ENCODE measurements around the gene SP6. TPM values are rescaled to one million over a fixed set of nuclear protein-coding genes. Genes with fewer than 3 reads are reported as not detected.

Gene SP6
- total RNA-seq, 2 experiments from 2014 or later, result 0.10 to 0.12 TPM

DNA sequence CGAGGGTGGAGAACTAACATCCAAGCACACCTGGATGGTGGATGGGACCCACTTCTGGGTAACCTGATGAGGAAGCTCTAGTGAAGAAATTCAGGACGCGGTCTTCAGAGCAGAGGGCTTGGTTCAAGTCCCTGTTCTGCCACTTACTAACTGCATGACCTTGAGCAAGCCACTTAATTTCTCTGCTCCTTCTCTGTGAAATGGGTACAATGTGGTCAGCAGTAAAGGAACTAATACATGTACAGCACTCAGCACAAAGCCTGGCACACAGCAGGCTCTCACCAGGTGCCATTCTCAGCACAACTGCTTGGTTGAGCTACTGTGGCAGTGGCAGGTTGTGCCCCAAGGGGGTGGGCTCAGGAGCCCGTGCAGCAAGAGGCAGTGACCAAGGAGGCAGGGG is 27.4 kb downstream of the SP6 start:
- Mint-ChIP-seq H3K36me3 (peaks cover 27% of the 10 kb centered on the region), H3K27ac (no peak overlapping the region), H3K4me3 (no peak overlapping the region), H3K4me1 (ENCODE audit: low read depth) (peaks cover 29% of the 10 kb centered on the region), H3K9me3 (no peaks in the 10 kb centered on the region), H3K27me3 (no peaks in the 10 kb centered on the region)
- DNase-seq, result no peak
- POLR2A ChIA-PET, result interaction anchor here (2.4 kb wide), 1 partner anchor 8 kb away, joined by 13 read pairs; the partner anchor contains the start of genes LRRC46 and MRPL10
- intact Hi-C loops (cut with micrococcal nuclease), result loop anchor here (10.0 kb wide), 1 partner anchor 109 kb away; no protein-coding TSS in a partner anchor
- CTCF ChIA-PET, result interaction anchor here (2.0 kb wide), 1 partner anchor 147 kb away, joined by 6 read pairs; the partner anchor contains the start of gene CDK5RAP3

DNA sequence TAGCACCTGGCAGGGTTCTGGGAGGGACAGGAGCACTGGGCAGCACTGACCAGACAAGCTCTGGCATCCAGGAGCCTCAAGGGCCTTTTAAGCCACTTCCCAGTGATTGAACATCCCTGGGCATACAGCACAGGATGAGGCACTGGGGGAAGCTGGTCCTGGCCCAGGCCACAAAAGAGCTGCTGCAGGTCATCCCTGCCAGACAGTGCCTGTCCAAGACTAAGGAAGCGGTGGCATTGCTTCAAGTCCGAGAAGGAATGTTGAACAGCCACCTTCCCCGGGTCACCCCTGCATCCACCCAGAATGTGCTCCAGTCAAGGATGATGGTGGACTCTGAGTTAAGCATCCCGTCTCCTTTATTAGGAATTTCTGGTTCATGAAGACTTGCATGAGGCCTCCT is 28.2 kb downstream of the SP6 start:
- Mint-ChIP-seq H3K9me3 (no peaks in the 10 kb centered on the region), H3K36me3 (peaks cover 28% of the 10 kb centered on the region), H3K4me1 (ENCODE audit: low read depth) (peaks cover 26% of the 10 kb centered on the region), H3K4me3 (peak overlapping the region; percentile 38), H3K27ac (peak overlapping the region; percentile 43), H3K27me3 (no peaks in the 10 kb centered on the region)
- ChIA-PET CTCF (interaction anchor here (1.0 to 2.7 kb wide), 3 partner anchors 8 to 148 kb away, joined by 3 to 19 read pairs (median 6); partner anchors contain the start of genes CDK5RAP3, LRRC46, MRPL10 and SCRN2), POLR2A (interaction anchor here (2.0 to 2.4 kb wide), 2 partner anchors 9 to 73 kb away, joined by 7 to 13 read pairs; partner anchors contain the start of genes LRRC46 and MRPL10)
- intact Hi-C loops (cut with micrococcal nuclease), result loop anchor here (10.0 kb wide), 1 partner anchor 108 kb away; no protein-coding TSS in a partner anchor
- DNase-seq, result no peak

DNA sequence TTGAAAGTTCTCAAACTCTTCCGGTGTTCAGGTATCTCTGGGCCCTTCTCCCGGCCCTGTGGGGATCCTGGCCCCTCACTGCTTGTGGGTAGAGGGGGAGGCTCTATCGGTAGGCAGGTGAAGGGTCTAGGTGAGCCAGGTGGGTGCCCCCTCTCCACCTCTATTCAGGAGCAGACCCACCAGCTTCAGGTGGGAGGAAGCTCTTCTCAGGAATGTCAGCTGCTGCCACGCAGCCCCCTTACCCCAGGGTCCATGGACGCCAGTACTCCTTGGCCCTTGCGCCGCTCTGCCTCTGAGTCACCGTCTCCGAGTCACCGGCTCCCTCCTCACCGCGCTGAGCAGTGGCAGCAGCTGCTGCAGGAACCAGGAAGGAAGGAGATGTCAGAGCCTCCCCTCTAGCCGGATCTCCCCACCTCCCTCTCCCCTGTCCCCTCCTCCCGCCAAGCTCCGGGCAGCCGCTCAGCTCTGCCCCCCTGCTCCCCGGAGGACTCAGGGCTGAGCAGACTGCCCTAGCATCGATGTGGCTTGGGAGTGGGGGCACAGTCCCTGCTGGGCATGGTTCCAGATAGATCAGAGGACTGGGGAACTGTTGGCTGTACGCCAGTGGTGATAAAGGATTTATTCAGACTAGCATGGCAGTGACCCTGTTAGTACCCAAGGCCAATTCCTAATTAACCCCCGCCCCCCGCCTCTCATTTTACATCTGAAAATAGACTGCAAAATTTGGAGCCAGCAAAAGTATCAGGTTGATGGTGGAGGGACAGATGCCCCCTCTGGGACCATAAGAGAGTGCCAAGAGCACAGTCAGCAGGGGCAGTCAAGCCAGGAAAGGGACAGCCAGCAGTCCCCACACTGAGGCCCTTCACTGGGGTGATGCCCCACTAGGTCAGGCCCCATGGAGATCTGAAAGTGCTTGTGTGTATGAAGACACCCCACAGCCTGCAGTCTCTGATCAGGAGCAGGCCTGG is 29.3 kb downstream of the SP6 start, which contains the start of gene OSBPL7:
TSS of gene OSBPL7 (minus strand) at position 371 of the 968 bp plus-strand sequence. CDS start 1,516 bp downstream, outside the sequence.
- ChIA-PET POLR2A (interaction anchor here (1.1 to 2.4 kb wide), 3 partner anchors 10 to 74 kb away, joined by 4 to 13 read pairs (median 7); partner anchors contain the start of genes LRRC46 and MRPL10), CTCF (interaction anchor here (0.6 to 2.7 kb wide), 7 partner anchors 10 to 865 kb away, joined by 3 to 19 read pairs (median 3); partner anchors contain the start of genes CDK5RAP3, LRRC46 and MRPL10)
- intact Hi-C loops (cut with micrococcal nuclease), result loop anchor here (10.0 kb wide), 1 partner anchor 107 kb away; no protein-coding TSS in a partner anchor
- H3K9me3 Mint-ChIP-seq, result no peaks in the 10 kb centered on the region
- peak within 1 kb of the TSS; percentile 92 for H3K4me3 Mint-ChIP-seq
- no peaks in the 10 kb centered on the region for H3K27me3 Mint-ChIP-seq
- H3K4me1 Mint-ChIP-seq (ENCODE audit: low read depth), result peaks cover 26% of the 10 kb centered on the region
- DNase-seq, result peak; percentile 88
- peak within 1 kb of the TSS; percentile 72 for H3K27ac Mint-ChIP-seq
- peaks cover 26% of the 10 kb centered on the region for H3K36me3 Mint-ChIP-seq

DNA sequence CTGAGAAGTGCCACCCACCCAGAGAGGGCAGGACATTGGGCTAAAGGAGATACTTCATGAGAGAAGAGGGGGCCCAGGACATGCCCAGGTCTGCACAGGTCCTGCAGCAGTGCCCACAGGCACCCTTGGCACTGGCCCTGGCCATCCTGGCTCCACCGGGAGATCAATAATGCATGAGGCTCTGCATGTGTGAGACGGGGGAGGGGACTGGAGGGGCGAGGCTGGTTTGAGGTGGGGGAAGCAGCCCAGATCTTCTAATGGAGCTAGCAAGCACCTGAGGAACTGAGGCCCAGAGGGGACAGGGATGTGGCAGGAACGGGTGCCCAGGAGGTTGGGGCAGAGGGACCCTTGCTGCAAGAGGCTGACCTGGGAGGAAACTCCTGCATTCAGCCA is 29.9 kb downstream of the SP6 start:
- DNase-seq, result no peak
- Mint-ChIP-seq H3K4me3 (peak overlapping the region; percentile 92), H3K27ac (peak overlapping the region; percentile 72), H3K4me1 (ENCODE audit: low read depth) (peaks cover 26% of the 10 kb centered on the region), H3K36me3 (peaks cover 19% of the 10 kb centered on the region), H3K27me3 (no peaks in the 10 kb centered on the region), H3K9me3 (no peaks in the 10 kb centered on the region)
- ChIA-PET CTCF (interaction anchor here (0.6 to 2.7 kb wide), 6 partner anchors 10 to 864 kb away, joined by 3 to 19 read pairs (median 3); partner anchors contain the start of genes CDK5RAP3, LRRC46 and MRPL10), POLR2A (interaction anchor here (1.1 to 2.4 kb wide), 3 partner anchors 10 to 74 kb away, joined by 4 to 13 read pairs (median 7); partner anchors contain the start of genes LRRC46 and MRPL10)
- intact Hi-C loops (cut with micrococcal nuclease), result loop anchor here (10.0 kb wide), 1 partner anchor 106 kb away; no protein-coding TSS in a partner anchor

DNA sequence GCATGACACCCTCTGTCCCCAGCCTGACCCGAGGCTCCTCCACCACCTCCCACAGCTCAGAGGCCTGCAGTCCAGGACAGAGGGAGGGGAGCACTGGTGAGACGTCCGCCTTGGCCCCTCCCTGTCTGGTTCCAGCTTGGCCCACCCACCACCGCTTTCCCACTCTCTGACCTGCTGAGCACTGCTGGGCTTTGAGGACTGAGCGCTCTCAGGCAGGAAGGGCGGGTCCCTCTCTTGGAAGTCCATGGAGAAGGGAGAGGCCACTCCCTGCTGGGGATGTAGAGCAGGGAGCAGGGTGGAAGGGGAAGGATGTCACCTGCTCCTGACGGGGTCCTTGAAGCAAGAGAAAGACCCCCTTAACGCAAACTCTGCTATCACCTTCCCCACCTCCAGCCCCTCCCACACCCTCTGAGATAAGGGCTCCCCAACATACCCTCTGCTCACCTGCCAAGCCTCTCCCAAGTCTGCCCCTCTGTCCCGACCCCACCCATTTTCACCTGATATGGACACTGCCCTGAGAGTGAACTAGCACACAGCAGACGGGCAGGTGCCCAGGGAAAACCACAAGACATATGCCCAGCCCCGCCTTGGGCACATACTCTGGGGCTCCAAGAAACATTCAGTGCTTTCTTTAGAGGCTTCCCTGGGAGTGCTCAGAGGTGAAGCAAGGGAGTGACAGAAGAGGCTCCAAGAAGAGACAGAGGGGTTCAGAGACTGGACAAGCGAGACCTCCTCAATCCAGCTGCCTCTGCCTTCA is 30.8 kb downstream of the SP6 start:
- peak overlapping the region; percentile 92 for H3K4me3 Mint-ChIP-seq
- H3K27ac Mint-ChIP-seq, result no peak overlapping the region
- CTCF ChIA-PET, result interaction anchor here (2.7 kb wide), 1 partner anchor 11 kb away, joined by 19 read pairs; the partner anchor contains the start of genes LRRC46 and MRPL10

DNA sequence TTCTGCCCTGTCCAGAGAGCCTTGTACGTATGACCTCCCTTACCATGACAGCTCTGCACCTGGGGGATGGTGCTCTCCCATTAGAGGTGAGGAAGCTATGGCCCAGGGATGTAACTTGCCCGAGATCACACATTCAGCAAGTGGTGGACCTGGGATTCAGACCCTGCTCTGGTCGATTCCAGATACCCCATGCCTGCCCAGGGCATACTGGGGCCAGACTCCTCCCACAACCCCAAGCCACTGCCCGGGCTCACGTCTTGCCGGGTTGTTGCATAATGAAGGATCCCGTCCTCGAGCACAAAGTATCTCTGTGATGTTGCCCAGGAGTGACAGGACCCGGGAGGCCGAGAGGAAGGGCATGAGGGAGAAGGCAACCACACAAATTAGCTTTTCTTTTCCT is 31.5 kb downstream of the SP6 start:
- DNase-seq, result no peak
- CTCF ChIA-PET, result no interaction called here
- Mint-ChIP-seq H3K9me3 (no peaks in the 10 kb centered on the region), H3K27me3 (no peaks in the 10 kb centered on the region), H3K36me3 (peaks cover 13% of the 10 kb centered on the region), H3K27ac (no peak overlapping the region), H3K4me1 (ENCODE audit: low read depth) (peaks cover 26% of the 10 kb centered on the region), H3K4me3 (no peak overlapping the region)
- intact Hi-C loops (cut with micrococcal nuclease), result no loop called here
- POLR2A ChIA-PET, result no interaction called here

More for the DNA sequence above, 30.8 kb downstream of the SP6 start:
- POLR2A ChIA-PET, result no interaction called here
- intact Hi-C loops (cut with micrococcal nuclease), result loop anchor here (10.0 kb wide), 1 partner anchor 105 kb away; no protein-coding TSS in a partner anchor
- no peak for DNase-seq
- H3K27me3 Mint-ChIP-seq, result no peaks in the 10 kb centered on the region
- peaks cover 26% of the 10 kb centered on the region for H3K4me1 Mint-ChIP-seq (ENCODE audit: low read depth)
- H3K36me3 Mint-ChIP-seq, result peaks cover 15% of the 10 kb centered on the region
- no peaks in the 10 kb centered on the region for H3K9me3 Mint-ChIP-seq

DNA sequence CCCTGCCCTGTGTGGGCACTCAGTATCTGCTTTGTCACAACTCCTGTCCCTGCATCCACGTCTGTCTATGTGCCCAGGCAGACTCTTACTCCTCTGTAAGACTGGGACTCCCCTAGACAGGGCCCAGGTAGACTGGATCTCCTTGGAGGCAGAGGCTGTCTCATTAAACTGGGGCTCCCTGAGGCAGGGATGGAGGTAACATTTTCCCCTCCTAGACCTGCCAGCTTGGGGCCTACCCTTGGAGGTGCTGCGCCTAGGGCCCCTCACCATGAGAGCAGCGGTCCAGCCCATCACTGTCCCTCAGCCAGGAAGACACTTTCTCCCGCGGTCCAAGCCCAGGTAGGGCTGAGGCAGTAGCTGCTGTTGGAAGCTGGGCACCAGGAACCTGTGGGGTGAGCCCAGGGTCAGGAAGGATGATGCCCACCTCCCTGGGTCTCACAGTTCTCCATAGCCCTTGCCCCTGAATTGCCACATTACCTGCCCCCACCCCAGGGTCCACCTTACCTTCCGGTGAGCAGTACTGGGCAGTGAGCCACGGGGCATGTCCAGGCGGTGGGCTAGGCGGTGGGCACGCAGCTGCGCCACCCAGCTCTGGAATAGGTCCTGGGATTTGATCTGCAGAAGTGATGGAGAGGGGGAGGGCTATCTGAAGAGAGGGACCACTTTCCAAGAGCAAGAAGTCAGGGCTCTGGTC is 32.8 kb downstream of the SP6 start:
- Mint-ChIP-seq H3K9me3 (no peaks in the 10 kb centered on the region), H3K36me3 (peaks cover 5% of the 10 kb centered on the region), H3K27ac (no peak overlapping the region), H3K27me3 (no peaks in the 10 kb centered on the region), H3K4me3 (no peak overlapping the region), H3K4me1 (ENCODE audit: low read depth) (peaks cover 26% of the 10 kb centered on the region)
- POLR2A ChIA-PET, result no interaction called here
- CTCF ChIA-PET, result no interaction called here
- intact Hi-C loops (cut with micrococcal nuclease), result no loop called here
- DNase-seq, result no peak

DNA sequence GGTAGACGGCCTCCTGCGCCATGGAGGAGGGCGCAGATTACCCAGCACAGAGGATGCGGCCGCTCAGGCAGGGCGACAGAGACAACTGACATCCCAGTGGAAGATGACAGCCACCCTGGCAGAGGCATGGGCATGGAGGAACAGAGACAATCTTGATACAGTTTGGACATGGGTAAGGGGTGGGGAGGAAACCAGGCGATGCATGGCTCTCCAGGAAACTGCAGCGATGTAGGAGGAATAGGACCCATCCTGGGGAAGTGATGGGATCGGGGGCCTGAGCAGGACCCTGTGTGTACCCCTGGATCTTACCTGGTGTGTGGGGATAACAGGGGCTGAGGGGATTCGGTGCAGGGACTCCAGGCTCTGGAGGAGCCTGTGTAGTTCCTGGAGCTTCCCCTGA is 34.0 kb downstream of the SP6 start:
- POLR2A ChIA-PET, result no interaction called here
- Mint-ChIP-seq H3K27ac (no peak overlapping the region), H3K4me1 (ENCODE audit: low read depth) (peaks cover 18% of the 10 kb centered on the region), H3K9me3 (no peaks in the 10 kb centered on the region), H3K27me3 (no peaks in the 10 kb centered on the region), H3K4me3 (no peak overlapping the region), H3K36me3 (peaks cover 9% of the 10 kb centered on the region)
- DNase-seq, result no peak
- intact Hi-C loops (cut with micrococcal nuclease), result no loop called here
- CTCF ChIA-PET, result interaction anchor here (0.6 to 0.7 kb wide), 2 partner anchors 39 to 573 kb away, joined by 3 read pairs; no protein-coding TSS in a partner anchor

DNA sequence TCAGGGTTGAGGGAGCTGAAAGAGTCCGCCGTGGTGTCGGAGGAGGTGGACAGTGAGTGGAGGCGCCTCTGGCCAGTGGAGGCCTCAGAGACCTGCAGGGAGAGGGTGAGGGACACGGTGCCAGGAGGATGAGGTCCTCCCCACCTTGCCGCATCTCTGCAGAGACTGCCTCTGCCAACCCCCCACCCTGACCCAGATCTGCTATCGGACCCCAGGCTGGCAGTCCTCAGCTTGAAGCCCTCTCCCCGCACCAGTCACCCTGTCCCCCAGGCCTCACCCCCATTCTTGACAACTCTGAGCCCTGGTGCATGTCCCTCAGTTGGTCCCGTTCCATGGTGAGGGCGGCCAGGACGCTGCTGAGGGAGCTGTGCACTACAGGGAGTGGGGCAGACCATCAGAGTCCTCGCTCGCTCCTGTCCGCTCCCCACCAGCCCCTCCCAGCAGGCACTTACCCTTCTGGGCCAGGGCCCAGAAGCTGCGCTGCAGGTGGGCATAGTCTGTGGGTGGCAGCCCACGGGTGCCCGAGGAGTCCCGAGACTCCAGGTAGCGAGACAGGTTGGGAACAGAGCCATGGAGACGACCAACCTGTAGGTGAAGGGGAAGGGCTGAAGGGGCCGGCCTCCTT is 34.7 kb downstream of the SP6 start:
- H3K4me3 Mint-ChIP-seq, result no peak overlapping the region
- H3K9me3 Mint-ChIP-seq, result no peaks in the 10 kb centered on the region
- no peak overlapping the region for H3K27ac Mint-ChIP-seq
- CTCF ChIA-PET, result no interaction called here
- POLR2A ChIA-PET, result no interaction called here
- peaks cover 11% of the 10 kb centered on the region for H3K4me1 Mint-ChIP-seq (ENCODE audit: low read depth)
- peaks cover 11% of the 10 kb centered on the region for H3K36me3 Mint-ChIP-seq
- DNase-seq, result no peak
- intact Hi-C loops (cut with micrococcal nuclease), result no loop called here
- H3K27me3 Mint-ChIP-seq, result no peaks in the 10 kb centered on the region

DNA sequence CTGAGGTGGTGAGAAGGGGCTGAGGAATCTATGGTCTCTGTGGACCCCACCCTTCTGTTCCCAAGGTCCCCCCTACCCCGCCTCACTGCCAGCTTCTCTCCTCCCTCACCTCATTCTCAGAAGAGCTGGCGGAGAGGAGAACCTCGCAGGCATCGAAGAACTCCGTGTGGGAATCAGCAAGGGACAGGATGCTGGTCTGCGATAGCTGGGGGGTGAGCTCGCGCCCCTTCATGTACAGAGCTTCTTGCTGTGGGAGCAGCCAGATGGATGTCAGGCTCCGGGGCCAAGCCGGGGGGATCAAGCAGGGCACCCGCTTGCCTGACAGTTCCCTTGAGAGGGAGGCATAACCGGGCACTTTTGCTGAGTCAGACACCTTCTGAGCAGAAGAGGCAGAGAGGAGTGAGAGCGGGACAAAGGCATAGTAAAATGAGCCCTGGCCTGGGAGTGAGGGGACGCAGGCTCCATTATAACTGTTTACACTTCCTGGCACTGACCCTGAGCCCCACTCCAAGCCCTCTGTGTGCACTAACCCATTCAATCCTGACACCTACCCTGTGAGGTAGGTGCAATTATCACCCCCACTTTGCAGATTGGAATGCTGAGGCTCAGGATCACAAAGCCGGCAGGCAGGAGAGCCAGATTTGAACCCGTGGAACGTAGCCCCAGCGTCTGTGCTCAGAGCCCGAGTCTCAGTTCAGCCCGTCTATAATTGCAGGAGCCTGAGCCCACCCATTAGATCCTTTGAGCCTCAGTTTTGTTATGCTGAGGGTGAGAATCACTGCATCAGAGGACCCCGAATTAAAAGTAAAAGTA is 35.7 kb downstream of the SP6 start:
- Mint-ChIP-seq H3K4me3 (no peak overlapping the region), H3K27ac (no peak overlapping the region), H3K27me3 (no peaks in the 10 kb centered on the region), H3K9me3 (no peaks in the 10 kb centered on the region), H3K4me1 (ENCODE audit: low read depth) (peaks cover 5% of the 10 kb centered on the region), H3K36me3 (peaks cover 14% of the 10 kb centered on the region)
- CTCF ChIA-PET, result interaction anchor here (0.6 kb wide), 1 partner anchor 17 kb away, joined by 3 read pairs; no protein-coding TSS in a partner anchor
- DNase-seq, result no peak
- POLR2A ChIA-PET, result interaction anchor here (0.7 kb wide), 1 partner anchor 14 kb away, joined by 5 read pairs; no protein-coding TSS in a partner anchor
- intact Hi-C loops (cut with micrococcal nuclease), result no loop called here

Data from activated CD4-positive, alpha-beta memory T cell treated with anti-CD3 and anti-CD28 coated beads for 36 hours (primary cell).